Dermis microvascular lymphatic vessel endothelial cell (primary cell): ENCODE data around the gene PNMA6E. TPM values are rescaled to one million over a fixed set of nuclear protein-coding genes. Genes with fewer than 3 reads are reported as not detected.

Experiments
- DNase-seq, 2 donors: peaks; one replicate each; pipeline versions ENCODE4 v3.0.0 to v3.0.0-alpha.2; 2010; ENCODE audit warnings: low read depth in 2 of 2
- total RNA-seq: library from RNA; depleted of rRNA; stranded (reverse); fragments of >200 nt; gene quantifications from 2 replicates; pipeline ENCODE4 v1.2.1, GENCODE V29; 2014

PNMA6E gene
- total RNA-seq: not detected in 2 replicates

GRCh38 chrX:153401133-153401764 lies at the start of gene PNMA6E:
PNMA6E (minus strand) TSS chrX:153401350; CDS start chrX:153398849, 2,501 bp downstream.
- DNase-seq: no peak

- no peak for DNase-seq
Observed at GRCh38 chrX:153450949-153451277, 49.8 kb upstream of the PNMA6E start.

- no peak for DNase-seq
Observed at GRCh38 chrX:153450114-153450948, 49.2 kb upstream of the PNMA6E start.

GRCh38 chrX:153449368-153450113 lies 48.4 kb upstream of the PNMA6E start:
- no peak for DNase-seq

GRCh38 chrX:153448556-153449367 lies 47.6 kb upstream of the PNMA6E start:
- DNase-seq: no peak

- DNase-seq: no peak
Observed at GRCh38 chrX:153447581-153447960, 46.4 kb upstream of the PNMA6E start.

GRCh38 chrX:153446950-153447580 lies 45.9 kb upstream of the PNMA6E start:
- DNase-seq: no peak

- no peak for DNase-seq
Observed at GRCh38 chrX:153446636-153446936, 45.4 kb upstream of the PNMA6E start.

- no peak for DNase-seq
Observed at GRCh38 chrX:153445856-153446635, 44.9 kb upstream of the PNMA6E start, which contains the start of gene TREX2. TREX2 (minus strand) TSS chrX:153446056; CDS start chrX:153445430, 626 bp downstream.

GRCh38 chrX:153445106-153445855 lies 44.1 kb upstream of the PNMA6E start:
- DNase-seq: no peak

- DNase-seq: no peak
Observed at GRCh38 chrX:153444333-153445011, 43.3 kb upstream of the PNMA6E start.

- no peak for DNase-seq
Observed at GRCh38 chrX:153443476-153444332, 42.6 kb upstream of the PNMA6E start.

GRCh38 chrX:153442463-153442862 lies 41.3 kb upstream of the PNMA6E start:
- no peak for DNase-seq

- DNase-seq: no peak
Observed at GRCh38 chrX:153441981-153442380, 40.8 kb upstream of the PNMA6E start.

GRCh38 chrX:153441296-153441695 lies 40.1 kb upstream of the PNMA6E start:
- no peak for DNase-seq

GRCh38 chrX:153440556-153441135 lies 39.5 kb upstream of the PNMA6E start:
- no peak for DNase-seq

- no peak for DNase-seq
Observed at GRCh38 chrX:153439977-153440376, 38.8 kb upstream of the PNMA6E start.

GRCh38 chrX:153438532-153438931 lies 37.4 kb upstream of the PNMA6E start:
- DNase-seq: peak in 1 of 2 donors; percentile 34
